ENCODE data around the gene ZNF20. TPM values are rescaled to one million over a fixed set of nuclear protein-coding genes. Genes with fewer than 3 reads are reported as not detected.

The ZNF20 gene
- total and polyA plus RNA-seq, 10 of the 15 experiments (the other 5 are each of a cell fraction or from before 2014, with no cell fraction given), result 2.0 to 5.1 (median 2.6) TPM

- Histone ChIP-seq H3K79me2 (ENCODE audit: control insufficient read depth, insufficient read depth, low read length) (peaks cover 1% of the 10 kb centered on the region; the same call in 1 of the 2 replicates), H4K20me1 (ENCODE audit: control insufficient read depth, insufficient read depth) (no peaks in the 10 kb centered on the region), H3K4me2 (ENCODE audit: control insufficient read depth, insufficient read depth) (no peak overlapping the region), H3K9me3 (replicated peaks; ENCODE audit: control insufficient read depth, insufficient read depth, low read length) (peaks cover 62% of the 10 kb centered on the region), H2AFZ (ENCODE audit: control insufficient read depth, low read depth, low read length) (no peak overlapping the region), H3K4me3 (no peak overlapping the region), H3K9ac (ENCODE audit: control insufficient read depth, insufficient read depth, low read length) (no peak overlapping the region), H3K27ac (ENCODE audit: control insufficient read depth, insufficient read depth) (no peak overlapping the region), H3K4me1 (ENCODE audit: control insufficient read depth, insufficient read depth, low read length) (no peaks in the 10 kb centered on the region), H3K36me3 (ENCODE audit: control insufficient read depth in 2 of 2, insufficient read depth in 2 of 2, low read length in 1 of 2) (peaks cover 13 to 26% of the 10 kb centered on the region in 2 experiments), H3K27me3 (replicated peaks in 1 of 2; ENCODE audit: control insufficient read depth in 2 of 2, insufficient read depth in 2 of 2, low read length in 1 of 2) (no peaks in the 10 kb centered on the region)
- ATAC-seq, result no peak
- in situ Hi-C loops (cut with MboI), result no loop called here
- SMC1A ChIA-PET (ENCODE audit: uncharacterized antibody, unreplicated experiment), result no interaction called here
- BruUV-seq (replicated peaks), result TSS peak; percentile 46
- no peak for FAIRE-seq
- WGBS (ENCODE audit: insufficient coverage, insufficient replicate concordance, low lambda C conversion rate, missing lambda C conversion rate), result 100% methylated on average over 6 of the region's 6 CpGs
- intact Hi-C loops (cut with micrococcal nuclease; ENCODE audit: unreplicated experiment), result no loop called here
- TF ChIP-seq ZNF274 (IDR thresholded peaks at IDR 0.05; ENCODE audit: insufficient read depth, insufficient read length) (peak; percentile 61), CBX5 (IDR thresholded peaks at IDR 0.05; ENCODE audit: low read depth) (peak; percentile 94), NKRF (conservative IDR thresholded peaks at IDR 0.05) (no peak), HDAC2 (IDR thresholded peaks at IDR 0.05) (no peak), CREM (IDR thresholded peaks at IDR 0.05; ENCODE audit: low read depth) (no peak), IKZF1 (conservative IDR thresholded peaks at IDR 0.05) (no peak), SREBF1 (IDR thresholded peaks at IDR 0.05; ENCODE audit: low read length) (no peak), KLF5 (IDR thresholded peaks at IDR 0.05; ENCODE audit: partially characterized antibody) (peak; percentile 94), SMC3 (IDR thresholded peaks at IDR 0.05; ENCODE audit: borderline replicate concordance, low read length) (no peak), SP1 (IDR thresholded peaks at IDR 0.05; ENCODE audit: low read depth, low read length) (no peak)
- CTCF ChIA-PET, result interaction anchor here (0.6 kb wide), 1 partner anchor 277 kb away, joined by 3 read pairs; no protein-coding TSS in a partner anchor
- DNase-seq (ENCODE audit: low read depth, low spot score), result no peak
- RAD21 ChIA-PET (ENCODE audit: unreplicated experiment), result no interaction called here
- POLR2A ChIA-PET, result no interaction called here
Measured at GRCh38 chr19:12187625-12188024, 47.5 kb upstream of the ZNF20 start.

All from GM12878 (cell line).